Body of pancreas (tissue), 4 donors: Measurements from ENCODE around the gene RBBP9. TPM values are rescaled to one million over a fixed set of nuclear protein-coding genes. Genes with fewer than 3 reads are reported as not detected.

ENCODE experiments used
- ATAC-seq: fragments of 150-250 bp; one replicate; pipeline ENCODE4 v1.9.1; 2016
- DNase-seq, 4 donors: peaks; one replicate each; pipeline ENCODE4 v3.0.0-alpha.2; 2019
- H3K27ac ChIP-seq, 4 donors: fragments of 200-600 bp; sonication (generic); 1 replicate in 3 of 4; 2 replicates in 1 of 4; pipeline versions ENCODE4 v1.5.1 to v1.6.1; 2016 to 2019; ENCODE audit warnings: mild to moderate bottlenecking in 1 of 4, mixed read lengths in 1 of 4, moderate library complexity in 1 of 4
- H3K27me3 ChIP-seq, 2 donors: fragments of 200-600 bp; sonication (generic); one replicate each; pipeline ENCODE4 v1.6.0; 2016; ENCODE audit warnings: mild to moderate bottlenecking in 1 of 2
- H3K36me3 ChIP-seq, 2 donors: fragments of 200-600 bp; sonication (generic); replicated peaks in 1 of 2; 2 replicates each; pipeline ENCODE4 v1.5.1; 2016; ENCODE audit warnings: low read depth in 2 of 2; ENCODE audit not compliant: insufficient read depth in 1 of 2
- H3K4me1 ChIP-seq: fragments of 200-600 bp; sonication (generic); one replicate; pipeline ENCODE4 v1.6.0; 2016
- H3K4me3 ChIP-seq, 2 donors: fragments of 200-600 bp; sonication (generic); 1 replicate in 1 of 2; 2 replicates in 1 of 2; pipeline ENCODE4 v1.5.1; 2016 to 2019
- H3K9me3 ChIP-seq, 3 donors: fragments of 200-600 bp; sonication (generic); 1 replicate in 2 of 3; 2 replicates in 1 of 3; pipeline ENCODE4 v1.5.1; 2016
- POLR2A ChIP-seq, 3 donors: fragments of 450-650 bp; IDR thresholded peaks; one replicate each; pipeline ENCODE4 v1.6.1; 2016; ENCODE audit warnings: antibody characterized with exemption in 3 of 3, mild to moderate bottlenecking in 2 of 3
- WGBS, 2 donors: methylation state at CpG; one replicate each; pipeline ENCODE4 v1.1.5; 2017; 5-methylcytosine and 5-hydroxymethylcytosine counted together
- intact Hi-C: fragments of 100-400 bp; cut with DNase I; formaldehyde crosslinking; loops from one replicate; pipeline ENCODE4 v1.15.1; 2023
- total RNA-seq, 2 donors: library from RNA; depleted of rRNA; stranded (reverse); fragments of >200 nt; gene quantifications; one replicate each; pipeline ENCODE4 v1.1.0, GENCODE V29; 2016
- TF ChIP-seq, protein P1 (sequence below), 7 experiments: fragments of 450-650 bp in 4 of 7; fragments of 200-600 bp in 3 of 7; sonication (generic) in 3 of 7; IDR thresholded peaks; one replicate each; pipeline ENCODE4 v1.5.1; 2016 to 2019; ENCODE audit warnings: antibody characterized with exemption in 7 of 7

RBBP9 gene
- 1 to 10 TPM; 6.6 to 8.3 TPM for total RNA-seq

DNA sequence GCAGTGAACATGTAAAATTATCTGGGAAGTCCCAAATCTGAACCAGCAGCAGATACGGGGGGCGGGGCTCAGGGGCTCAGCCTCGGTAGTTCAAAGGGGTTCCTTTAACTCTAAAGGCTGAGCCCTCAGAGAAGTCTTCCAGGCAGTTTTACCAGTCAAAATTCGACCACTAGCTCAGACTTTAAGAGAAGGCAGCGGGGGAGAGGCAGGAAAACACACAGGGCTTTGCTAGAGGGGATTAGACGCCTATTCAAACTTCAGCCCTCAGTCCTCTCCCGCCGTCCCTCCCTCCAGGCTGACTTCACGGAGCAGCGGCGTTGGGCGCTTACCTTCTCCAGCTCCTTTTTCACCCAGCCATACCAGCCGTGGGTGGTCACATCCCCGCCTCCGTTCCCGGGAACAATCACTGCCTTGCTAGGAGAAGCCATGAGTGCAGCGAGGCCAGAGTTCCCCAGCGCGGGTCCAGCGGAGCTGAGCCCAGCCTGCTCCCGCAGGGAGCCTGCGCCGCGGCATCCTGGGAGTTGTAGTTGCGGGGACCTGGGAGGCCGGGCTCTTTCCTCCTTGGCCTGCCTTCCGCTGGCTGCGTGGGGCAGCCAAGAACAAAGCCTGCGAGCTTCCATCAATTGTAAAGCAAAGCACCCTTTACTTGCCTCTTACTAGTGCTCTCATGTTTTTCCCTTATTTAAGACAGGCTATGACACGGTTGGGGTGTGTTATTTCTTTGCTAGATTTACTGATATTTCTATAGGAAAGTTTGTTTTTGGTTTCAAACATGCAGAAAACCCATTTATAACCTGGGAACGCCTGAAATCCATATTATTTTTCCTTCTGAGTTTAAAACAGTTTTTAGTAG lies at the start of gene RBBP9:
Gene RBBP9 (minus strand): TSS at position 486 of the 853 bp plus-strand sequence. CDS start 58 bp downstream, at position 428.
- intact Hi-C loops = no loop called here
- Histone ChIP-seq H3K4me3 (peak within 1 kb of the TSS; percentile 35 to 72), H3K4me1 (peaks cover 13% of the 10 kb centered on the region), H3K27ac (peak within 1 kb of the TSS in 3 of 4 donors; percentile 19 to 62 (median 58)), H3K27me3 (no peaks in the 10 kb centered on the region), H3K9me3 (no peaks in the 10 kb centered on the region), H3K36me3 (peaks cover 0 to 3% of the 10 kb centered on the region in 2 donors)
- peak; percentile 100 for ATAC-seq
- DNase-seq = peak; percentile 85 to 88 (median 88)
- WGBS, 2 donors = 3 to 4% methylated on average over 19 to 31 of the region's 31 CpGs
- peak in 2 of 3 donors; percentile 54 for TF ChIP-seq POLR2A (IDR thresholded peaks at IDR 0.05)
- TF ChIP-seq, protein P1, sequence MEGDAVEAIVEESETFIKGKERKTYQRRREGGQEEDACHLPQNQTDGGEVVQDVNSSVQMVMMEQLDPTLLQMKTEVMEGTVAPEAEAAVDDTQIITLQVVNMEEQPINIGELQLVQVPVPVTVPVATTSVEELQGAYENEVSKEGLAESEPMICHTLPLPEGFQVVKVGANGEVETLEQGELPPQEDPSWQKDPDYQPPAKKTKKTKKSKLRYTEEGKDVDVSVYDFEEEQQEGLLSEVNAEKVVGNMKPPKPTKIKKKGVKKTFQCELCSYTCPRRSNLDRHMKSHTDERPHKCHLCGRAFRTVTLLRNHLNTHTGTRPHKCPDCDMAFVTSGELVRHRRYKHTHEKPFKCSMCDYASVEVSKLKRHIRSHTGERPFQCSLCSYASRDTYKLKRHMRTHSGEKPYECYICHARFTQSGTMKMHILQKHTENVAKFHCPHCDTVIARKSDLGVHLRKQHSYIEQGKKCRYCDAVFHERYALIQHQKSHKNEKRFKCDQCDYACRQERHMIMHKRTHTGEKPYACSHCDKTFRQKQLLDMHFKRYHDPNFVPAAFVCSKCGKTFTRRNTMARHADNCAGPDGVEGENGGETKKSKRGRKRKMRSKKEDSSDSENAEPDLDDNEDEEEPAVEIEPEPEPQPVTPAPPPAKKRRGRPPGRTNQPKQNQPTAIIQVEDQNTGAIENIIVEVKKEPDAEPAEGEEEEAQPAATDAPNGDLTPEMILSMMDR (IDR thresholded peaks at IDR 0.05) = no peak

GRCh38 chr20:18545566-18545965 lies 48.5 kb upstream of the RBBP9 start:
- Histone ChIP-seq H3K36me3 (peaks cover 1 to 34% of the 10 kb centered on the region in 2 donors), H3K9me3 (no peaks in the 10 kb centered on the region), H3K4me3 (no peak overlapping the region), H3K27me3 (no peaks in the 10 kb centered on the region), H3K4me1 (peaks cover 21% of the 10 kb centered on the region), H3K27ac (no peak overlapping the region)
- ATAC-seq (no peak), DNase-seq (no peak)
- TF ChIP-seq, protein P1 (IDR thresholded peaks at IDR 0.05) = no peak
- TF ChIP-seq POLR2A (IDR thresholded peaks at IDR 0.05) = no peak
- intact Hi-C loops = no loop called here
- WGBS, 2 donors = 95 to 97% methylated on average over 1 of the region's 1 CpG

DNA sequence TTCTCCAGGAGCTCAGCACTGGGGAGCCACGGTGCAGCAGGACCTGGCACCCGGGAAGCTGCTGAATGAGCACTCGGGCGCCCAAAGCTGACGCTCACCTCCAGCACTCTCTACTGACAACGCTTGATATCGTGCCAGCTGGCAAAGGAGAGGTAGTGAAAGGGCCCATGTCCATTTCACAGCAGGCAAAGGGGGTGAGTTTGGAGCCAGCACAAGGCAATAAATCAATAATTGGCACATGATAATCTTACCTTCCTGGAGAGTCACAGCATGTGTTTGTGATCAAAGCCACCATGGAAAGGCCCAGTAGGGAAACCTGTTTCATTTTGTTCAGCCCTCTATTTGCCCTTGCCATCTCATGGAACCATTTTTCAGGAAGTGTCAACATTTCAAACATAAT lies 46.9 kb upstream of the RBBP9 start:
- 18 to 28% methylated on average over 6 to 7 of the region's 7 CpGs for WGBS, 2 donors
- TF ChIP-seq, protein P1 (IDR thresholded peaks at IDR 0.05) = no peak
- TF ChIP-seq POLR2A (IDR thresholded peaks at IDR 0.05) = no peak

DNA sequence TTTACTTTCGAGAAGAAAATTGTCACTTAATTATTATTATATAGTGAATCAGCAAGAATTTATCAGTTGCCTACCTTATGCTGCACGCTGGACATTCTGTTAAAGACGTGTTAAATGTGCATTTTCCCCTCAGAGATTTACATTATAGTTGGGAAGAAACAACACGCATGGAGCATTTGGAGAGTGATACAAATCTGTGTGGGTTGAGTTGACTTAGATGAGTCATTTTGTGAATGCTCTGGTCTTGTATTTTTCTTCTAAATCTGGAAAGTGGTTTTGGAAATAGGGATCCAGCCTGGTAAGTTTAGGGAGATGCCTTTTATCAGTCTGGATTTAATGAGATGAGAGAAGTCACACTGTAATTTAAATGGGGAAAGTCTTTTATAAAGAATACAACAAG lies 46.2 kb upstream of the RBBP9 start:
- ATAC-seq = no peak
- H3K4me1 ChIP-seq = peaks cover 21% of the 10 kb centered on the region
- H3K9me3 ChIP-seq = no peaks in the 10 kb centered on the region
- DNase-seq = no peak
- peak overlapping the region; percentile 44 to 79 (median 62) for H3K27ac ChIP-seq
- intact Hi-C loops = no loop called here
- no peaks in the 10 kb centered on the region for H3K27me3 ChIP-seq
- peaks cover 0 to 18% of the 10 kb centered on the region in 2 donors for H3K36me3 ChIP-seq
- no peak overlapping the region for H3K4me3 ChIP-seq
- 81 to 92% methylated on average over 4 of the region's 4 CpGs for WGBS, 2 donors
- TF ChIP-seq POLR2A (IDR thresholded peaks at IDR 0.05) = no peak
- TF ChIP-seq, protein P1 (IDR thresholded peaks at IDR 0.05) = no peak

More for the DNA sequence above, 46.9 kb upstream of the RBBP9 start:
- peaks cover 0 to 24% of the 10 kb centered on the region in 2 donors for H3K36me3 ChIP-seq
- DNase-seq = peak; percentile 96 to 99 (median 98)
- intact Hi-C loops = no loop called here
- H3K27ac ChIP-seq = peak overlapping the region; percentile 44 to 79 (median 62)
- no peaks in the 10 kb centered on the region for H3K9me3 ChIP-seq
- no peaks in the 10 kb centered on the region for H3K27me3 ChIP-seq
- H3K4me1 ChIP-seq = peaks cover 21% of the 10 kb centered on the region
- H3K4me3 ChIP-seq = no peak overlapping the region
- ATAC-seq = peak; percentile 99
